Measurements from ENCODE around the gene RBM17. TPM values are rescaled to one million over a fixed set of nuclear protein-coding genes. Genes with fewer than 3 reads are reported as not detected.

RBM17 gene
- total RNA-seq, 1 experiment from 2014 or later = 160 TPM

DNA sequence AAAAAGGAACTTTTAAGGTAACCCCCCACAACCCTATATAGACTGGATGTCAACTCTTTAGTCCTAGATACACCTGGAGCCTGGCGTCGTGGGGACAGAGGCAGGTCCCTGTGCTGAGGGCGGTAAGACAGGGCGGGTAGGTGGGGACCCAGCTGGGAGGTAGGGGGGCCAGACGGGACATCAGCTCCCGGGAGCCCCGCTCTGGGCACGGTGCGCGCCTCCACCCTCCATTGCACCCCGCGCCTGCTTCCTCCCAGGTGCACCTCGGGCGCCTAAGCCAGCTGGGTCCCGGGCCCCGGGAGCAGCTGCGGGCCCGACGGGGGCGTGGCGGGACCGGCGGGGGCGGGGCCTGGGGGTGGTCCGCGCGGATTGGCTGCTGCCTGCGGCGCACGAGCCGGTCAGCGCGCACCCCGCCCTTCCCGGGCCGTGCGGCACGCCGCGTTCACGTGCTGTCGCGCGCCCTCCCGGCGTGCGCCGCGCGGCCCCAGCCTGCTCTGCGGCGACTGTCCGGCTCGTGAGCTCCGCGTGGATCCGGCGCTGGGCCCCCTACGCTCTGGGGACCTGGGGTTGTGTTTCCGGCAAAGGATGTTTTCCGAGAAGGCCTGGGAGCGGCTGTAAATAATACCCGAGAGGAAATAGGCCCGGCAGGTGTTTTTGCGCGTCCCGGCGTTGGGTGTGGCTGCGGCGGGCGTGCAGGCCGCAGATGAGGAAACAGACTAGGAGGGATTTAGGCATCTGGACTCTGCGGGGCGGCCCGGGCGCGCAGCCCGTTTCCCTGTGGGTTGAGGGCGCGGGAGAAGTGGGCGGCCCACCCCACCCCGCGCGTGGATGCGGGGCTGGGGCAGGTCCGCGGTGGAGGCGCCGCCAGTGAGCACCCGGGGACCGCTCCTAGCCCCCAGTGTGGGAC is 74.8 kb downstream of the RBM17 start (continued):
- TF ChIP-seq NR1H2 (CRISPR knock-in tag; IDR thresholded peaks at IDR 0.05) (0 out of 2 replicates have a peak, but pooled peaks have one; percentile 49), NR2C2 (CRISPR knock-in tag; IDR thresholded peaks at IDR 0.05) (no peak), USF1 (CRISPR knock-in tag; IDR thresholded peaks at IDR 0.05) (peak; percentile 40; the same call in 1 of the 2 replicates), SOX15 (CRISPR knock-in tag; IDR thresholded peaks at IDR 0.05) (no peak), FOXJ3 (CRISPR knock-in tag; IDR thresholded peaks at IDR 0.05; ENCODE audit: borderline replicate concordance) (no peak), TEAD1 (CRISPR knock-in tag; IDR thresholded peaks at IDR 0.05) (peak; percentile 95), SMAD3 (CRISPR knock-in tag; IDR thresholded peaks at IDR 0.05; ENCODE audit: borderline replicate concordance) (peak; percentile 20; the same call in 1 of the 2 replicates), EMX1 (CRISPR knock-in tag; IDR thresholded peaks at IDR 0.05) (no peak), HMGA2 (CRISPR knock-in tag; IDR thresholded peaks at IDR 0.05) (no peak), NR3C1 (CRISPR knock-in tag; conservative IDR thresholded peaks at IDR 0.05; ENCODE audit: low read depth) (no peak), CREM (CRISPR knock-in tag; IDR thresholded peaks at IDR 0.05) (peak; percentile 89), ETV6 (CRISPR knock-in tag; IDR thresholded peaks at IDR 0.05) (peak; percentile 96), ZNF425 (CRISPR knock-in tag; conservative IDR thresholded peaks at IDR 0.05) (no peak), ZBTB21 (CRISPR knock-in tag; IDR thresholded peaks at IDR 0.05; ENCODE audit: borderline replicate concordance) (peak; percentile 37; the same call in 1 of the 2 replicates), NFYB (CRISPR knock-in tag; conservative IDR thresholded peaks at IDR 0.05; ENCODE audit: low read depth) (0 out of 2 replicates have a peak, but pooled peaks have one; percentile 28), AFF4 (CRISPR knock-in tag; IDR thresholded peaks at IDR 0.05; ENCODE audit: borderline replicate concordance) (no peak), ARID4B (CRISPR knock-in tag; IDR thresholded peaks at IDR 0.05; ENCODE audit: borderline replicate concordance) (peak; percentile 70; the same call in 1 of the 2 replicates), ELF4 (CRISPR knock-in tag; IDR thresholded peaks at IDR 0.05; ENCODE audit: low read depth) (0 out of 2 replicates have a peak, but pooled peaks have one; percentile 65), FOXP1 (CRISPR knock-in tag; IDR thresholded peaks at IDR 0.05; ENCODE audit: borderline replicate concordance) (peak; percentile 93)
- TF ChIP-seq, protein P1, sequence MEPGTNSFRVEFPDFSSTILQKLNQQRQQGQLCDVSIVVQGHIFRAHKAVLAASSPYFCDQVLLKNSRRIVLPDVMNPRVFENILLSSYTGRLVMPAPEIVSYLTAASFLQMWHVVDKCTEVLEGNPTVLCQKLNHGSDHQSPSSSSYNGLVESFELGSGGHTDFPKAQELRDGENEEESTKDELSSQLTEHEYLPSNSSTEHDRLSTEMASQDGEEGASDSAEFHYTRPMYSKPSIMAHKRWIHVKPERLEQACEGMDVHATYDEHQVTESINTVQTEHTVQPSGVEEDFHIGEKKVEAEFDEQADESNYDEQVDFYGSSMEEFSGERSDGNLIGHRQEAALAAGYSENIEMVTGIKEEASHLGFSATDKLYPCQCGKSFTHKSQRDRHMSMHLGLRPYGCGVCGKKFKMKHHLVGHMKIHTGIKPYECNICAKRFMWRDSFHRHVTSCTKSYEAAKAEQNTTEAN (CRISPR knock-in tag; IDR thresholded peaks at IDR 0.05) = peak; percentile 82; the same call in 1 of the 2 replicates
- TF ChIP-seq, protein P2, sequence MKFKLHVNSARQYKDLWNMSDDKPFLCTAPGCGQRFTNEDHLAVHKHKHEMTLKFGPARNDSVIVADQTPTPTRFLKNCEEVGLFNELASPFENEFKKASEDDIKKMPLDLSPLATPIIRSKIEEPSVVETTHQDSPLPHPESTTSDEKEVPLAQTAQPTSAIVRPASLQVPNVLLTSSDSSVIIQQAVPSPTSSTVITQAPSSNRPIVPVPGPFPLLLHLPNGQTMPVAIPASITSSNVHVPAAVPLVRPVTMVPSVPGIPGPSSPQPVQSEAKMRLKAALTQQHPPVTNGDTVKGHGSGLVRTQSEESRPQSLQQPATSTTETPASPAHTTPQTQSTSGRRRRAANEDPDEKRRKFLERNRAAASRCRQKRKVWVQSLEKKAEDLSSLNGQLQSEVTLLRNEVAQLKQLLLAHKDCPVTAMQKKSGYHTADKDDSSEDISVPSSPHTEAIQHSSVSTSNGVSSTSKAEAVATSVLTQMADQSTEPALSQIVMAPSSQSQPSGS (CRISPR knock-in tag; IDR thresholded peaks at IDR 0.05; ENCODE audit: borderline replicate concordance, low read depth) = no peak
- TF ChIP-seq, protein P3, sequence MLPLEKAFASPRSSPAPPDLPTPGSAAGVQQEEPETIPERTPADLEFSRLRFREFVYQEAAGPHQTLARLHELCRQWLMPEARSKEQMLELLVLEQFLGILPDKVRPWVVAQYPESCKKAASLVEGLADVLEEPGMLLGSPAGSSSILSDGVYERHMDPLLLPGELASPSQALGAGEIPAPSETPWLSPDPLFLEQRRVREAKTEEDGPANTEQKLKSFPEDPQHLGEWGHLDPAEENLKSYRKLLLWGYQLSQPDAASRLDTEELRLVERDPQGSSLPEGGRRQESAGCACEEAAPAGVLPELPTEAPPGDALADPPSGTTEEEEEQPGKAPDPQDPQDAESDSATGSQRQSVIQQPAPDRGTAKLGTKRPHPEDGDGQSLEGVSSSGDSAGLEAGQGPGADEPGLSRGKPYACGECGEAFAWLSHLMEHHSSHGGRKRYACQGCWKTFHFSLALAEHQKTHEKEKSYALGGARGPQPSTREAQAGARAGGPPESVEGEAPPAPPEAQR (CRISPR knock-in tag; IDR thresholded peaks at IDR 0.05) = no peak
